Ascending aorta (tissue), 2 donors: ENCODE data around the gene KPNA6. TPM values are rescaled to one million over a fixed set of nuclear protein-coding genes. Genes with fewer than 3 reads are reported as not detected.

Experiments
- DNase-seq, 2 donors: peaks; one replicate each; pipeline ENCODE4 v3.0.0-alpha.2; 2019; ENCODE audit warnings: low spot score in 2 of 2
- H3K27ac ChIP-seq, 2 donors: fragments of 200-600 bp; sonication (generic); one replicate each; pipeline ENCODE4 v1.5.1; 2016 to 2017; ENCODE audit warnings: mild to moderate bottlenecking in 1 of 2
- H3K27me3 ChIP-seq: fragments of 200-600 bp; sonication (generic); one replicate; pipeline ENCODE4 v1.5.1; 2017
- H3K36me3 ChIP-seq, 2 donors: fragments of 200-600 bp; sonication (generic); one replicate each; pipeline ENCODE4 v1.5.1; 2016
- H3K4me1 ChIP-seq, 2 donors: fragments of 200-600 bp; sonication (generic); one replicate each; pipeline ENCODE4 v1.5.1; 2016 to 2017; ENCODE audit warnings: mild to moderate bottlenecking in 1 of 2
- H3K4me3 ChIP-seq, 2 donors: fragments of 200-600 bp; sonication (generic); one replicate each; pipeline ENCODE4 v1.5.1; 2016 to 2017; ENCODE audit warnings: mild to moderate bottlenecking in 1 of 2
- H3K9me3 ChIP-seq, 2 donors: fragments of 200-600 bp; sonication (generic); one replicate each; pipeline ENCODE4 v1.5.1; 2016
- intact Hi-C: fragments of 100-400 bp; cut with DNase I; formaldehyde crosslinking; loops from one replicate; pipeline ENCODE4 v1.15.1; 2023
- total RNA-seq: library from RNA; depleted of rRNA; stranded (reverse); fragments of >200 nt; gene quantifications from one replicate; pipeline ENCODE4 v1.1.0, GENCODE V29; 2016
- TF ChIP-seq, protein P1 (sequence below), 3 experiments: fragments of 200-600 bp in 2 of 3; fragments of 450-650 bp in 1 of 3; sonication (generic) in 2 of 3; IDR thresholded peaks; one replicate each; pipeline ENCODE4 v1.5.1; 2016 to 2019; ENCODE audit warnings: antibody characterized with exemption in 3 of 3, mild to moderate bottlenecking in 1 of 3, moderate library complexity in 1 of 3

KPNA6 gene
- total RNA-seq, 1 donor from 2014 or later = 26.1 TPM

DNA sequence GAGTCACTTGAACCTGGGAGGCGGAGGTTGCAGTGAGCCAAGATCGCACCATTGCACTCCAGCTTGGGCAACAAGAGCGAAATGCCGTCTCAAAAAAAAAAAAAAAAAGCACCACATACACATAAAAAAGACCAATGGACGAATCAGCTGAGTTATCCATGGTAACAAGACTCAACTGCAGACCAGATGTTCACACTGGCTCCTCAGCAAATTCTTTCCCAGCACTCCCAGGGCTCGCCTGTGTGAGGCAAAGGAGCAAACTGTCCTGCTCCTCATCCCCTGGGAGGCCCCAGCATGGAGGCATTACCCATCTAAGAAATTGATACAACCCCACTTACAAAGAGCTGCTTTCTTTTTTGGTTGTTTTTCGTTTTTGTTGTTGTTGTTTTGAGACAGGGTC lies 111.2 kb downstream of the KPNA6 start:
- Histone ChIP-seq H3K4me3 (no peak overlapping the region), H3K27ac (no peak overlapping the region), H3K36me3 (peaks cover 30 to 44% of the 10 kb centered on the region in 2 donors), H3K4me1 (peaks cover 19% of the 10 kb centered on the region in 2 donors), H3K27me3 (no peaks in the 10 kb centered on the region), H3K9me3 (no peaks in the 10 kb centered on the region)
- no peak for DNase-seq
- TF ChIP-seq, protein P1, sequence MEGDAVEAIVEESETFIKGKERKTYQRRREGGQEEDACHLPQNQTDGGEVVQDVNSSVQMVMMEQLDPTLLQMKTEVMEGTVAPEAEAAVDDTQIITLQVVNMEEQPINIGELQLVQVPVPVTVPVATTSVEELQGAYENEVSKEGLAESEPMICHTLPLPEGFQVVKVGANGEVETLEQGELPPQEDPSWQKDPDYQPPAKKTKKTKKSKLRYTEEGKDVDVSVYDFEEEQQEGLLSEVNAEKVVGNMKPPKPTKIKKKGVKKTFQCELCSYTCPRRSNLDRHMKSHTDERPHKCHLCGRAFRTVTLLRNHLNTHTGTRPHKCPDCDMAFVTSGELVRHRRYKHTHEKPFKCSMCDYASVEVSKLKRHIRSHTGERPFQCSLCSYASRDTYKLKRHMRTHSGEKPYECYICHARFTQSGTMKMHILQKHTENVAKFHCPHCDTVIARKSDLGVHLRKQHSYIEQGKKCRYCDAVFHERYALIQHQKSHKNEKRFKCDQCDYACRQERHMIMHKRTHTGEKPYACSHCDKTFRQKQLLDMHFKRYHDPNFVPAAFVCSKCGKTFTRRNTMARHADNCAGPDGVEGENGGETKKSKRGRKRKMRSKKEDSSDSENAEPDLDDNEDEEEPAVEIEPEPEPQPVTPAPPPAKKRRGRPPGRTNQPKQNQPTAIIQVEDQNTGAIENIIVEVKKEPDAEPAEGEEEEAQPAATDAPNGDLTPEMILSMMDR (IDR thresholded peaks at IDR 0.05) = no peak
- intact Hi-C loops = no loop called here

DNA sequence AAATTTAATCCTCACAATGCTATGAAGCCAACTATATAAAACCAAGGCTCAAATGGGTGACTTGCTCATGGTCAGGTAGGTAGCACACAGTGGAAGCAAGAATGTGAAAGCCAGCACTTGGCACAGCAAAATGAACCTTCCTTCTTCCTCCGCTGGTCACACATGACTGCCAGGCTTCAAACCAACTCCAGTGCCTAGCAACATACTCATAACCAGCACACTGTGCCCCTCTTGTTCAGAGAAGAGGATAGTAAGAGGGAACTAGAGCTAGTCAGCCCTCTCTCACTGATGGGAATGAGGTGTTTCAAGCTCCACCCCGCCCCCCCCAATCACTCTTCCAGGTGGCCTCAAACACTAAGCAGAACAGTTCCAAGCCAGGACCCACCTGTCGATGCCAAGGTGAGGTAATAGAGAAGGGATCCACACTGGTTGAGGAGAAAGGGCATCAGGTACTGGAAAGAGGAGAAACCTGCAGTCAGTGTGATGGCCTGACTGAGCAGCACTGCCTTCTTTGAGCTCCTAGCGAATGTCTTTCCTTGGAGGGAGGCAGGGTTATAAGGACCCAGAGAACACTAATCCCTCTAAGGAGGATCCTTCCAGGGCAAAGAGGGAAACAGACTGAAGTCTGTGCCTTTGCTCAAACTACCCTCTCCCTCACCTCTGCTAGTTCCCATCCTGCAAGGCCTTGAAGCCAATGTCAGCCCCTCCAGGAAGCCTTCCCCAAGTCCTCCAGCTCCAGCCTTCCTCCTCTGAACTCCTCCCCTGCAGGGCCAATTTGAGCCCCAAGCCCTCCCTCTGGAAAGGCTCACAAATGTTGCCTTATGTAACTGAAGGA lies 113.1 kb downstream of the KPNA6 start:
- TF ChIP-seq, protein P1 (IDR thresholded peaks at IDR 0.05) = no peak
- intact Hi-C loops = loop anchor here (5.0 kb wide), 1 partner anchor 71 kb away; the partner anchor contains the start of gene HDAC1
- no peak for DNase-seq
- no peaks in the 10 kb centered on the region for H3K9me3 ChIP-seq
- H3K4me1 ChIP-seq = peaks cover 19% of the 10 kb centered on the region in 2 donors
- peaks cover 32 to 41% of the 10 kb centered on the region in 2 donors for H3K36me3 ChIP-seq
- H3K4me3 ChIP-seq = peak overlapping the region; percentile 87 to 97
- no peaks in the 10 kb centered on the region for H3K27me3 ChIP-seq
- H3K27ac ChIP-seq = peak overlapping the region in 1 of 2 donors; percentile 81

DNA sequence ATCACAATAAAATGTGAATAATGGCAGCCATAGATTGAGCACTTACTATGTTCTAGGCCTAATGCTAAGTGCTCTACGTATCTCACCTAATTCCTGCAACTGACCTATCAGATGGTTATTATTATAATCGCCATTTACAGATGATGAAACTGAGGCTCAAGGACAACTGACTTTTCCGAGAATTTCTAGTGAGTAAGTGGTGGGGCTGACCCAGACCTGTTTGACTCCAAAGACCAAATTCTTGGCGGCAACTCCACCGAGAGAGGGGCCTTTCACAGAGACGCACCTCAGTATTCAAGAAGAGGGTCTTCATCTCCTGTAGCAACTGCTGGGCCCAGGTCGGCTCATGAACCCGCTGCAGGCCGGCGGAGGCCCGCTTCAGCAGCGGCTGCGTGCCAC lies 113.7 kb downstream of the KPNA6 start:
- H3K27me3 ChIP-seq = no peaks in the 10 kb centered on the region
- TF ChIP-seq, protein P1 (IDR thresholded peaks at IDR 0.05) = no peak
- peaks cover 33 to 41% of the 10 kb centered on the region in 2 donors for H3K36me3 ChIP-seq
- no peak for DNase-seq
- intact Hi-C loops = loop anchor here (5.0 kb wide), 1 partner anchor 71 kb away; the partner anchor contains the start of gene HDAC1
- H3K4me1 ChIP-seq = peaks cover 19% of the 10 kb centered on the region in 2 donors
- peak overlapping the region; percentile 87 to 97 for H3K4me3 ChIP-seq
- H3K27ac ChIP-seq = peak overlapping the region; percentile 81 to 97
- no peaks in the 10 kb centered on the region for H3K9me3 ChIP-seq

DNA sequence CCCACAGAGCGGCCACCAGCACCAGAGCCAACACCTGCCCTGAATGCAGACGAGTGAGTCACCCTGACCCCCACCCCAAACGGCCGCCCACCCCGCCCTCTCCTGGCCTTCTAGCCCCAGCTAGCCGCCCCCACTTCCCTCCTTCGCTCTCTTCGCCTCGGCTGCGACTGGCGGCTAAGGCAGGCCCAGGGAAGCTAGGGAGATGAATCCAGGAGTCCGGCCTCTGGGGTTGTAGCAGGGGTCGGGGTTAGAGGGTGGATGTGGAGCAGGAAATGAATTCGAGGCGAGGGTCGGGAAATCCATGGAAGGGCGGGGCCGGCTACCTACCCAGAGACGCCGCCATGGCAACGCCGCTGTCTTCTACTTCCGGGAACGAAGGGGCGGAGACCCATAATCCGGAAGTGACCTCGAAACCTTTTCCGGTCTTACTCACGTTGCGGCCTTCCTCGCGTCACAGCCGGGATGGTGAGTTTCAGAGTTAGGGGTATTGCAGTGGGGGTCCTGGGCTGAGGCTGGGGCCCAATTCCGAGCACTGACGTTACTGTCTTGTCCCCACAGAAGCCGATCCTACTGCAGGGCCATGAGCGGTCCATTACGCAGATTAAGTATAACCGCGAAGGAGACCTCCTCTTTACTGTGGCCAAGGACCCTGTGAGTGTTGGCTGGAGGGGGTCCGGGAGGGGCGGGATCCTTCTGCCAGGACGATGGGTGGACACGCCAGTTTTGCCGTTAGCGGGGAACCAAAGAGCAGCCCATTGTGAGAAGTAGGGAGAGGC lies 114.3 kb downstream of the KPNA6 start, which contains the start of the genes EIF3I and TMEM234:
Gene EIF3I (plus strand): TSS at position 428 of the 776 bp plus-strand sequence. CDS start 35 bp downstream, at position 463.
Gene TMEM234 (minus strand): TSS at position 374 of the 776 bp plus-strand sequence. CDS start 31 bp downstream, at position 343.
- H3K4me1 ChIP-seq = peaks cover 19% of the 10 kb centered on the region in 2 donors
- H3K9me3 ChIP-seq = no peaks in the 10 kb centered on the region
- TF ChIP-seq, protein P1 (IDR thresholded peaks at IDR 0.05) = no peak
- H3K4me3 ChIP-seq = peak within 1 kb of the TSS; percentile 87 to 97
- peak within 1 kb of the TSS; percentile 81 to 97 for H3K27ac ChIP-seq
- H3K36me3 ChIP-seq = peaks cover 29 to 41% of the 10 kb centered on the region in 2 donors
- intact Hi-C loops = loop anchor here (1.0 to 5.0 kb wide), 4 partner anchors 18 to 70 kb away; partner anchors contain the start of gene HDAC1
- no peaks in the 10 kb centered on the region for H3K27me3 ChIP-seq
- DNase-seq = peak; percentile 80 to 97

DNA sequence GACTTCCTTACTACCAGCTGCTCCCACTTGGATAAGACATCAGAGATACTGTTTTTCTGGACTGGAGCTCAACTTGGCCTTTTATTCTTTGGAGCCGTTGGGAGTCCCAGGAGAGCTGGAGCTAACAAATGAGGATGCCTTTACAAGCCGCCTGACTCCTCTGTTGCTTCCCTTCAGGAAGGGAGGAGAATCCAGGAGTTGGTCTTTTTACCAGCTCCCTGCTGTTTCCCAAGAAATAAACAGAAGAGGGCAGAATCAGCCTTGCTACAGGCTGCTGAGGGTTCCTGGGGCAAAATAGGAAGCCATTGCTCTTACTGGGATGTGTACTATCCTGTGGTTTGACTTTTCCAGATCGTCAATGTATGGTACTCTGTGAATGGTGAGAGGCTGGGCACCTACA lies 115.8 kb downstream of the KPNA6 start:
- no peaks in the 10 kb centered on the region for H3K27me3 ChIP-seq
- H3K4me1 ChIP-seq = peaks cover 19% of the 10 kb centered on the region in 2 donors
- intact Hi-C loops = loop anchor here (5.0 kb wide), 1 partner anchor 69 kb away; the partner anchor contains the start of gene HDAC1
- H3K27ac ChIP-seq = peak overlapping the region; percentile 81 to 97
- H3K9me3 ChIP-seq = no peaks in the 10 kb centered on the region
- H3K36me3 ChIP-seq = peaks cover 38 to 50% of the 10 kb centered on the region in 2 donors
- peak overlapping the region in 1 of 2 donors; percentile 87 for H3K4me3 ChIP-seq
- no peak for DNase-seq
- TF ChIP-seq, protein P1 (IDR thresholded peaks at IDR 0.05) = no peak
